Activated CD4-positive, alpha-beta T cell treated with anti-CD3 and anti-CD28 coated beads, Interleukin-10, Interleukin-2, amounts not matched to agents 100 ng/mL and 50 ng/mL, durations not matched to agents 16 hours and 8 hours (primary cell): ENCODE data around the gene PSME4.
"Not testable (repeated sequence)": the region's sequence is repeated elsewhere in the genome, so short reads cannot be mapped to it uniquely, and the experiment has no call there.

ENCODE experiments used
- DNase-seq: peaks from one replicate; pipeline ENCODE4 v3.0.0-alpha.2; 2020

PSME4 gene

DNA sequence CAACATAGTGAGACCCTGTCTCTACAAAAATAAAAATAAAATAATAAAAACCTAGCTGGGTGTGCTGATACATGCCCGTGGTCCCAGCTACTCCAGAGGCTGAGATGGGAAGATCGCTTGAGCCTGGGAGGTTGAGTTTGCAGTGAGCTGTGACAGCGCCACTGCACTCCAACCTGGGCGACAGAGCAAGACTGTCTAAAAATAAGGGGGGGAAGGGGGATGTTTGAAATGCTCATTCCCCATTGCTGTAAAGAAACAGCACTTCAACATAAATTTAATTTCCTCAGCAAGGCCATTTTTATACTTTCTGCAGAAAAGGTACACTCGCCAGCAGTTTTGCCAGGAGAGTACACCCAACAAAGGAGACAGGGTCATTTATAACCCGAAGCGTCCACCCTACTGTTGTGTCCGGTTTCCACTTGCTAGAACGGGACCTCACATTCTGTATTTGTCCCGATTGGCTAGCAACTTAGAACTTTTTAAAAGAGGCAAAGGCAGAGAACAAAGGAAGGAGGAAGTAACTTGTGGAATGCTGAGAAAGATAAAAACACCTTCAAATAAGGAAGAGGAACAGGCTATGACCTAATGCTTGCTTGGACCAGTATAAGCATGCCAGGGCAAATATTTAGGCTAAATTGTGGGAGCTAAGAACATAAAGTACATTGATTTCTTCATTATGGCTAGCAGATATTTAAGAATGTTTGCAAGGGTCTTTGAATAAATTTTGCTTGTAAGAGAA, 9.1 kb downstream of the PSME4 start:
- DNase-seq = not testable (repeated sequence)

DNA sequence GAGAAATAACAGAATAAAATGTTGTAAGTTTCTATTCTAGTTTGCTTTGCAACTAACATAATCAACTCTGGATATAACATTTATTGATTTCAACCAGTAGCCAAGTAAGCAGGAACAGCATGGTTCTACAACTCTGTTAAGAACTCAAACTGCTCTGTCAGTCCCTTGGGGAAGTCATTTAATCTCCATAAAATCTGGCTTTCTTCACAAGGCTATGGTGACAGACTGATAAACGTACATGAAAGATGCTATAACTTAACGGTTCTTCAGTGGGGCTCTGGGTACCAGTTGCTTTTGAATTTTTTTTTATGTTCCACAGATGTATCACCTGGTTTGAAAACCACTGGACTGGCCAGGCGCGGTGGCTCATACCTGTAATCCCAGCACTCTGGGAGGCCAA, 10.3 kb downstream of the PSME4 start:
- DNase-seq = no peak

DNA sequence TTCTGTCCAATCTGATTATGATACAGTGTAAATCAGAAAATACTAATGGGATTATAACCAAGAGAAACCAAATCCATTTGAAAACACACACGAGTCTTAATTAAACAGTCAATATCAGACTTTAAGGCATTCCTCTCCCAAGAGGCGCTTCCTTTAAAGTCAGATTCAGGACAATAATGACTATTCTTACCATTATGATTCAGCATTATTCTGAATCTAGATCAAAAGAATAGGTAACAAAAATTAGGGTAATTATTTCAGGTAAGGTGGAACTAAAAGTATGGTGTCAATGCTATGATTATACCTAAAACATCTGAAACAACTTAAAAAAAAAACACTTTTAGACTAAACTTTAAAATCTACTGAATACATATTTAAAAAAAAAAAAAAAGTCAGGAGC, 12.3 kb downstream of the PSME4 start:
- no peak for DNase-seq

DNA sequence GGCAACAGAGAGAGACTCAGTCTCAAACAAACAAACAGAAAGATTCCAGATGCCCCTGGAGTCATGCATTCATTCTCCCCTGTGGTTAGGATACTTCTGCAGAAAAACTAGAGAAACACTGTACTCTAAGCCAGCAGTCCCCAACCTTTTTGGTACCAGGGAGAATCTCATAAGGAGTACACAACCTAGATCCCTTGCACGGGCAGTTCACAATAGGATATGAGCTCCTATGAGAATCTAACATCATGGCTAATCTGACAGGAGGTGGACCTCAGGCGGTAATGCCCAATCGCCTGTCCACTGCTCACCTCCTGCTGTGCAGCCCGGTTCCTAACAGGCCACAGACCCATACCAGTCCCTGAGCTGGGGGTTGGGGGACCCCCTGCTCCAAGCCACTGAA, 18.3 kb downstream of the PSME4 start:
- no peak for DNase-seq

DNA sequence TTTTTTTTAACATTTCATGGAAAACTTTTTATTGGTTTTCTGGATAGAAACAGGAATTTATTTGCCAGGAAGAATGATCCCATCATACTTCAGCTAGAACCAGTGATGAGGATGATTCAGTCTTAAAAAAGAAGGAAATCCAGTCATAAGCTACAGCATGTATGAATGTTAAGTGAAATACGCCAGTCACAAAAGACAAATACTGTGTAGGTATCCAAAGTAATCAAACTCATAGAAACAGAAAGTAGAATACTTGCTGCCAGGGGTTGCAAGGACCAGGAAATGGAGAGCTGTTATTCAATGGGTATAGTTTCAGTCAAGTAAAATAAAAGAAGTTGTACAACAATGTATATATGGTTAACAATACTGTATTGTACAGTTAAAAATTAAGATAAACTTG, 21.3 kb downstream of the PSME4 start:
- DNase-seq = peak; percentile 9

DNA sequence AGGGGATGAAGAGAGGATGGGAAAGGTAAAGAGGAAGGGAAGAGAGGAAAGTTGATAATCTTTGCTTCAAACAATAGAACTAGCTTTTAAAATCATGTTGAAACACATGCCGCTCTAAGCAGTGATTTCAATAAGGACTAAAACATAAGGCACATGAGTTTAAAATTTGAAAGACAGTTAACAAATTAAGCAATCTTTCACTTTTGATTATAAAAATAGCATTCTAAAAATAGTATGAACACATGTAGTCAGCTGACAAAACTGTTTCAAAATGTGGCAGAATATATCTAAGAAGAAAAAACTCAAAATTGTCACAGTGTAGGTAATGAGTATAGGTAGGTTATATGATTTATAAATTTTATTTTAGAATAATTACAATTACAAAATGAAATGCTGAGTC, 25.3 kb downstream of the PSME4 start:
- DNase-seq = no peak

DNA sequence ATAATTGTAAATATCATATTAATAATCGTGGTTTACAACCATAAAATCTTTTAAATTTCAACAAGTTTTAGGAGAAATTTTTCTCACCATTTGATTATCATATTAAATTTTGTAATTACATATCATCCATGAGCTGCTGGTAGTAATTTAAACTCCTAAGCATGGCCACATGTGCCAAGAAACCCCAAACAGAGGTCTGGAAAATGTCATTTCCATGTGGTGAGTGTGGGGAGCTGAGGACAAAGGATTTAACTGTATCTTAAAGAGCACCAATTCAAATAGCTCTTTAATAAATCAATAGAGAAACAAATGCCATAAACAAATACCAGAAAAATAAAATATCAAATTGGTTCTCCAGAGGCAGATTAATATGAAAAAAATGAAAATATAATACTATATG, 26.3 kb downstream of the PSME4 start:
- DNase-seq = no peak

DNA sequence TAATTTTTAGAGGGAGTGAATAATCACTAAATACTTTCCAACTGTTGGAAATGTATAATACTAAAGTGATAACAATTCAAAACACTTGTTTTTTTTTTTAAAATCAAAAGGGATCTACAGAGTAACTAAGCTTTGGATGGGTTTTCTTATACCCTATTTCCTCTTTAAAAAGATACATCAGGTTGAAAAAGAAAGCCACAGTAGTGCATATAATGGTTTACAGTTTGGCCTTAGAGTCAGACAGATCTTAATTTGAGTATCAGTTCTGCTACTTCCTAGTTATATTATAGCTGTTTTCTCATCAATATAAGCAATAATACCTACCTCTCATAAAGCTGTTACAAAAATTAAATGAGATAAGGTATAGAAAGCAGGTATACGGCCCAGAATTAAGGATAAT, 28.5 kb downstream of the PSME4 start:
- no peak for DNase-seq

DNA sequence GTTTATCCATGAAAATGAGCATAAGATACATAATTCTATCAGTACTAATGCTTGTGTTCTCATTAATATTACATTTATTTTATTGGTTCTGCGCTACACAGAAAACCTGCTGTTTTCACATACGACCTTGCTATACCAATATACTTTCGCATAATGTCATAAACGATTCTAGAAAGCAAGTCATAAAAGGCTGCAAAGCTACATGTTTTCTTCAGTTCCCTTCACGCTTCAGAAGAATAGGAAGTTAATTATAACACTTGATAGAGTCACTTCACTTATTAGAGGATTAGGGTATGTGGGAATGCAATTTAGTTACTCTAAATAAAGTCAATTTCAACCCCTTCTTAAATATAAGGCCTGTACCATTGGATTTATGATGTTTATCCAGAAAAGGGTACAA, 29.0 kb downstream of the PSME4 start:
- DNase-seq = no peak

DNA sequence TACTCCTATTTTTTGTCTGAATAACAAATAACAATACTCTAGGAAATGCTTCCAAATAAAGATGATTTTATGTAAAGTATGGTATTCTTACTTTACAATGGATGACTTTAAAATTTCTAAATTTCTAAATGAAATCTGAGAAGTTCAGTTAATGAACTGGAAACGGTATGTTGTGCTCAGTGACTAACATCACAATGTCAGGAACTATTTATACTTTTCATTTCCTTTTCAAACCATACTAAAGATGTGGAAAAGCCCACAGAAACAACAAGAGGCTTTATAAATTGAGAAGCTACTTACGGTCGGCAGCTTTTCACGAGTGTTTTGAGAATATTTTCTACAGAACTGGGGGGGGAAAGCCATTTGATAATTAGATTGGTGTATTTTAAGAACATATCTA, 31.1 kb downstream of the PSME4 start:
- DNase-seq = no peak

DNA sequence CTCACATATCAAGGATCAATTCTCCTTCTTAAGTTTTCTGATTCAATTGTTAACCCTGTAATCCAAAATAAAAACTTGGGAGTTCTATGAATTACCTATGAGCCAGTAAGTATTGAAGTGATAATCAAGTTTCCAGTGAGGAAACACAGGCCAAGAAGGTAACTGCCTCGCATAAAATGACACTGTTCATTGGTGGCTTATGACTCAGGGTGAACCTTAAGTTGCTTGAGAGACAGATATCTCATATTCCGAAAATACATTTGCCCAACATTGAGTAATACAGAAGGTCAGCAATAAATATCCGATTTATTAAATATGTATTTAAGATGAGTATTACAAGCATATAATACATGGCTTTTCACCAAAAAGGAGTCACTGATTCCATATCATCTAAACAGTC, 31.9 kb downstream of the PSME4 start:
- no peak for DNase-seq

DNA sequence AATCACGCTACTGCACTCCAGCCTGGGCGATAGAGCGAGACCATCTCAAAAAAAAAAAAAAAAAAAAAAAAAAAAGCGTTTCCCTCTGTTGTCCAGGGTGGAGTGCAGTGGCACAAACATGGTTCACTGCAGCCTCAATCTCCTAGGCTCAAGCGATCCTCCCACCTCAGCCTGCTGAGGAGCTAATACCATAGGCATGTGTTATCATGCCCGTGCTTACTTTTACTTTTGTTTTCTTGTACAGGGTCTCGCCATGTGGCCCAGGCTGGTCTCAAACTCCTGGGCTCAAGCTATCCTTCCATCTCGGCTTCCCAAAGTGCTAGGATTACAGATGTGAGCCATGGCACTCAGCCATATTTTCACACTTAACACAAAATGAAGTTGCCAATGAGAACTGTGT, 37.5 kb downstream of the PSME4 start:
- no peak for DNase-seq

DNA sequence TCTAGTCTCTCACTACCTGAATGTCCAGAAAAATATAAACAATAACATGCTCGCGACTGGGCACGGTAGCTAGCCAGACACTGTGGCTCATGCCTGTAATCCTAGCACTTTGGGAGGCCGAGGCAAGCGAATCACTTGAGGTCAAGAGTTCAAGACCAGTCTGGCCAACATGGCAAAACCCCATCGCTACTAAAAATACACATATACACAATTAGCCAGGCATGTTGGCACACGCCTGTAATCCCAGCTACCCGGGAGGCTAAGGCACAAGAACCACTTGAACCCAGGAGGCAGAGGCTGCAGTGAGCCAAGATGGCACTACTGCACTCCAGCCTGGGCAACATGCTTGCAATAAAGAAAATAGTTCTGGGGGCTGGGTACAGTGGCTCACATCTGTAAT, 44.5 kb downstream of the PSME4 start:
- not testable (repeated sequence) for DNase-seq

DNA sequence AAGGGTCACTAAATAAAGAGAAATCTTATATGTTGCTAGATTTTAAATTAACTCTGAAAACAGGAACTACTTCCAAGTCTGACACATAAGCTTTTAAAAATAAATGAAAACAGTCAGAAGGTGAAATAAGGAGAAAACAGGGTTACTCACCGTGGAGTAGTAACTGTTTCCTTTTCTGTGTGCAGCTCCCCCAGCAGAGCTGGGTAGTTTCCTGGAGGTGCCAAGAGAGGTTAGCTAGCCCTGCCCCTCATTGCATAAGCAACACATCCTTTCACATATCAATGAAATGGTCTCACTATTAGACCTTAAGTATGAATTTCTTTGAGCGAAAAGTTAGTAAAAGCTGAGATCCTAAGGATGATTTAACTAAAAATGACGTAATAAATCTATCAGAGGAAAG, 57.1 kb downstream of the PSME4 start:
- peak; percentile 76 for DNase-seq

DNA sequence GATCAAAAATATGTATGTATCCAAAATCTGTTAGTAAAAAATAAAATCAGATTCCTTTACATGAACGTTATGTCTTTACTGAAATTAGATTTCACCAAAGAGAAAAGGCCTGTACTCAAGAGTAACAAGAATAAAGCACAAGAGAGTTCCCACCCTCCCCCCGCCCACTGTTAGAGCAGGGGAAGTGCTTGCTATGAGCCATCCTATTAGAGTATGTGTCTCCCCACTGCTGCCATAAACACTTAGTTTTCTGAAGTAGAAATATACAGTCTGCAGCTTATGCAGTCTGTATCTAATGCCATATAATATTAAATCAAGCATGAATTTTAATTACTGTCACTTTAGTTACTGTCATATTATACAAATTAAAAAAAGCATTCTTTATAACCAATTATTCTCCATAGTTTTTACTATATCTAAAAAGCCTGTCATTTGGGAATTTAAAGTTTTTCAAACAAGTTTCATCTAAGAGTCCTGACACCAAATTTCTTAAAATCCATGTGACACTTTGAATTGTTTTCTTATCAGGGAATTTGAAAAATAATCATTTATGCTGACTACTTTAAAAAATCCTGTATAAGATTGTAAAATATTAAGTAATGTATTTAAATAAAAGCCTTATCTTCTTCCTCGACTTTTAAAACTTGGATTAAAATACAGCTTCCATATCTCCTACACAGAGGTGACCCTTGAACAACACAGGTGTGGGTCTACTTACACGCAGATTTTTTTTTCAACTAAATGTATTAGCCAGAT, 59.2 kb downstream of the PSME4 start:
- no peak for DNase-seq

DNA sequence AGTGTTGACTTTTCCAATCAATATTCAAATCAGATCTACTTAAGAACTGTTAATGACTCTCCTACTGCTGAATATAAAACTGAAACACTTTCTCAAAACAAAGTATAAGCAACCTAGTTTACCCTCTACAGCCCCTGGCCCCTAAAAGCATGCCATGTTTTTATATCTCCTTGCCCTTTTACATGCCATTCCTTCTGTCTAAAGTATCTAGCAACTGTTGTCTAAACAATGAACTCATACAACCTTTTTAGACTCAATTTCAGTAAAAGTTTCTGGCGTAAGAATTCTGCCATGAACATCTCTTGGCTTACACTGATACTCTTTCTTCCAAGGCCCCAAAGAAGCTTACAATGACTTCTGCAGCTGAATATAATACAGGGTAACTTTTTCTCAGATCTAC, 63.2 kb downstream of the PSME4 start:
- DNase-seq = no peak

DNA sequence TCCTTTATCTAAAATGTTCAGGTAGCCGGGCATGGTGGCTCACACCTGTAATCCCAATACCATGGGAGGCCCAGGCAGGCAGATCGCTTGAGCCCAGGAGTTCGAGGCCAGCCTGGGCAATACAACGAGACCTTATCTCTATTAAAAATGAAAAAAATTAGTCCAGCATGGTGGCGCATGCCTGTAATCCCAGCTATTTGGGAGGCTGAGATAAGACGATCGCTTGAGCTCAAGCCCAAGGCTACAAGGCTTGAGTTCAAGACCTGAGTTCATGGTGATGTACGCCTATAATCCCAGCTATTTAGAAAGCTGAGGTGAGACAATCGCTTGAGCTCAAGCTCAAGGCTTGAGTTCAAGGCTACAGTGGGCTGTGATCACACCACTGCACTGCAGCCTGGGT, 65.4 kb downstream of the PSME4 start:
- DNase-seq = no peak

DNA sequence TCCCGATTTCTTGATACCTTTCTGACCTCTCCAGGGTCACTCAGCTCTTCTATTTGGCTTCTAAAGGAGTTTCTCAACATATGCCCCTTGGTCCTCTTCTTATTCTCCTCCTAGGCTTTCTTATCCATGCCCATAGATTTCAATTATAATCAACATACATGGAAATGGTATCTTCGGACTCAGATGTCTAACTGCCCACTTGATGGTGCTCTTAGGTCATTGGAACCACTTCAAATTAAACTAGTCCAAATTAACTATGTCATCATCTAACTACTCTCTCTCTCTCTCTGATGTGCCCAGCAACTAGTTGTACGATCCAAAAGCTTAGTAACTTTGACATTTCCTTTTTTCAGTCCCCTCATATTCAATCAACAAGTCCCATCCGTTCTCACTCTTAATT, 67.8 kb downstream of the PSME4 start:
- DNase-seq = no peak

DNA sequence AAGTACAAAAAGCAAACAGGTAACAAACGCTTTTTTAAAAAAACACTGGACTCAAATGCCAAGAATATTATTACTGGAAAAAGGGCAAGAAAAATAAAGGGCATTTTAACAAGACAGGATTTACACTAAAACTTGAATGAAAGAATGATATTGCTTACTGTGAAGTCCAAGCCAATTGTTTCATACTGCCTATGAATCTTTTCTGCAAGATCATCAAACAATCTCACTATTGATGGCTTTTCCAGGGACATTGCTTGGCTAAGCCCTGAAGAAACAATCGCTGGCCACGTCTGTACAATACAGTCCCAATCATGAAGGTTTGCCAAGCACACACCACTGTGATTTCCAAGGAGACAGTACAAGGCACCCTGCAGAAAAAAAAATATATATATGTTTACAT, 69.6 kb downstream of the PSME4 start:
- DNase-seq = no peak

DNA sequence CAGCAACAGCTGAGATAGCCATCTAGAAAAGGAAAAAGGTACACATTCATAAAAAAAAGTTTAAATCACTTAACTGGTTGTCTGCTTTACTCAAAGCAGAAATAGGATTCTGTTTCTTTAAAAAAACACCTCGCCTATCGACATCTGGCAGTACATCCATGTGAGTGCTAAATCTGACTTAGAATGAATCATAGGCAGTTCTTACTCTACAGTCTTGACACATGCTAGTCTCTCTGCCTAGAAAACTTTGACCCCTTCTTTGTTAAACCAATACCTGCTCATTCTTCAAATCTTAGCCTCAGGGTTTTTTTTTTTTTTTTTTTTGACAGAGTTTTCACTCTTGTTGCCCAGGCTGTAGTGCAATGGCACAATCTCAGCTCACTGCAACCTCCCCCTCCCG, 73.9 kb downstream of the PSME4 start:
- DNase-seq = peak; percentile 13

DNA sequence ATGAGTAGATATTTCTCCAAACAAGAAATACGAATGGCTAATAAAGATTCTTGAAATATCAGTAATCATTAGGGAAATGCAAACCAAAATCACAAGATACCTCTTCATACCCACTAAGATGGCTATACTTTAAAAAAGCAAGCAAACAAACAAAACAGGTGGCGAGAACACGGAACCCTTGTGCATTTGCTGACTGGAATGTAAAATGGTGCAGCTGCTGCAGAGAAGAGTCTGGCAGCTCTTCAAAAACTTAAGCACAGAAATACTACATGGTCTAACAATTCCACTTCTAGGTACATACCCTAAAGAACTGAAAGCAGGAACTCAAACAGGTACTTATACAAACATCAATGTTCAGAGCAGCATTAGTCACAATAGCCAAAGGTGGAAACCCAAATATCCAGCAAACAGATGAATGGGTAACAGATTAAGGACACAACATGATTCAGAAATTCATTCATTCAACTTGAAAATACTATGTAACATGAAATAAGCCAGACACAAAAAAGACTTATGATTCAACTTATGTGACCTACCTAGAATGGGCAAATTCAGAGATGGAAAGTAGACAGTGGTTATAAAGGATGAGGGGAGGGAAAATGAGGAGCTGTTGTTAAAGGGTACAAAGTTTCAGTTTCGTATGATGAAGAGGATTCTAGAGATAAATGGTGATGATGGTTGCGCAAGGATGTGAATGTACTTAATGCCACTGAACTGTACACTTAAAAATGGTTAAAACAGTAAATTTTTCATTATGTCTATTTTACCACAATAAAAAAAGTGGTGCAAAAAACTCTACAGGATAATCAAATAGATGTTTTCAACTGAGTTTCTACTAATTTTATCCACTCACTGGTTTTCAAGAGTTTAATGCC, 84.2 kb downstream of the PSME4 start:
- peak; percentile 47 for DNase-seq

DNA sequence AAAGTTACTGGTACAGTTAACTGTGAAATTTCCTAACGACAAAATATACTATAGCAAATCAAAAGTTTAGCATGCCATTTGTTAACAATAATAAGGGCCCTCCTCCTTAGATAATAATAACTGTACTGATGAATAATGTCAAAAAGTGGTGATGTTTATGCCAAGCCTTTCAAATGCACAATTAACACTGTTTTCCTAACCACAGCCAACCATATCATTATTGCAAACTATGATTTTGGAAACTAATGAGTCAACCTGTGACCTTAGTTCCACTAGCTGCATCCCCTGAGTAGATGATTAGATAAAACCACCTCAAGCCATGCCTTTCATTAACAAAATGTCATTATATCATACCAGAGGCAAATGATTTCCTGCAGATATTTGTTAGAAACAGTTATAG, 85.9 kb downstream of the PSME4 start:
- DNase-seq = peak; percentile 64

DNA sequence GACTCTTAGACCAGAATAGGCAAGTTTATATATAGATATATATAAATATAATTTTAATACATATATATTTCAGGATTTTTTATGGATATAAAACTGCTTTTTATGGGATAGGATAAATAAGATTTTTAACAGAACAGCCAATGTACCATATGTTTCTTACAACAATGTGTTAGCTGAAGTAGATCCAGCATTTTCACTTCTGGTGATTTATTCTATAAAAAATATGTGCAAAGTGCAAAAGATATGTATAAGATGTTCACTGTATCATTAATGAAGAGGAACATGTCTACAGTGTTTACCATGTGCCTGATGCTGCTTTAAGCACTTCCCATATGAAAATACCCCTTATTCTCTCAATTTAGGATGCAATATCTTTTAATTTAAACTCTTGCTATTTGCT, 88.8 kb downstream of the PSME4 start:
- no peak for DNase-seq

DNA sequence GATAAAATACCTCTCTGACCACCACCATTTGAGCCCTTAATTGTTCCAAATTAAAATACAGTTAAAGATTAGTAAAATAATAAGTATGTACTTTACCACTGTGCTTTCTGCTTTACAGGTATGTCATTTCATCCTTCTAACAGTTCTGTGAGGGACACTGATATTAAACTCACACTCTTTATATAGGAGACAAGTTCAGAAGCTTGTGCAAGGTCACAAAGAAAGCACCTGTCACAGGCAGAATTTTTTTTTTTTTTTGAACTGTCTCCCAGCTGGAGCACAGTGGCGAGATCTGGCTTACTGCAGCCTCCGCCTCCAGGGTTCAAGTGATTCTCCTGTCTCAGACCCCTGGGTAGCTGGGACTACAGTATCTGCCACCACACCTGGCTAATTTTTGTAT, 89.4 kb downstream of the PSME4 start:
- DNase-seq = no peak
